Embryonic facial prominence (tissue), 1 donor: ENCODE measurements around the gene TLR3.
"Not testable (repeated sequence)": the region's sequence is repeated elsewhere in the genome, so short reads cannot be mapped to it uniquely, and the experiment has no call there.

ENCODE experiments used
- DNase-seq: peaks from one replicate; pipeline ENCODE4 v3.0.0-alpha.2; 2016; ENCODE audit errors: extremely low spot score

The TLR3 gene

DNA sequence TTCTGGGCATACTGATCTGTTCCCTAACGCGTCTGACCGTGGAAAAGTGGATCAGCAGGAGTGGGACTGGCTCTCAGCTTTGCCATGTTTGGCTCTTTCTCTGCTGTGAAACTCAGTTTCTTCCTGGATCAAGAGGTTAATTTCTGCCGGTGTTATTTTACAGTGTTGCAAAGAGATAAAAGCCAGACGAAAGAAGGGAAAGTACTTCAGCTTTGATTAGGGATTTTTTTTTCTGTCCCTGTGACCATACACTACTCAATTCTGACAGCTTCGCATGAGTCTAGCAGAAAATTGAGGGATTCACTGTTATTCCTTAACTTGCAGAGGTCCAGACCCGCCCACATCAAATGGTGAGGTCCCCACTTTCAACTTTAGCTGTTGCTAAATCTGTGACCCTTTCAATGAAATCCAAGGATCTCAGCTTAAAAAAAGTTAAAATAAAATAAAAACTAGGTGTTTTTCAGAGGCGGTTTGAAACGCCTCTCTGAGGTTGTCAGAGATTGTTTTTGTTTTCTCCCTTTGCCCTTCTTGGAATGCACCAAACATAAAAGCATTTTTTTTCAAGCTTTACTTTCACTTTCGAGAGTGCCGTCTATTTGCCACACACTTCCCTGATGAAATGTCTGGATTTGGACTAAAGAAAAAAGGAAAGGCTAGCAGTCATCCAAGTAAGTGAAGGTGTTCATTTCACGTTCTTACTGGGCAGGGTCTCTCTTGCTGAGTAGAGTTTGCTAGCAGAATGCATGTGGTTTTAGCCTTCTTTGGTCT is at the start of gene TLR3:
Gene TLR3, plus strand, starts transcription at position 576 of the 768 bp plus-strand sequence. CDS start 7,464 bp downstream, outside the sequence.
- DNase-seq: no peak

GRCh38 chr4:186019269-186019668 is 49.7 kb upstream of the TLR3 start:
- no peak for DNase-seq

GRCh38 chr4:186020106-186020792 is 48.7 kb upstream of the TLR3 start:
- no peak for DNase-seq

DNA sequence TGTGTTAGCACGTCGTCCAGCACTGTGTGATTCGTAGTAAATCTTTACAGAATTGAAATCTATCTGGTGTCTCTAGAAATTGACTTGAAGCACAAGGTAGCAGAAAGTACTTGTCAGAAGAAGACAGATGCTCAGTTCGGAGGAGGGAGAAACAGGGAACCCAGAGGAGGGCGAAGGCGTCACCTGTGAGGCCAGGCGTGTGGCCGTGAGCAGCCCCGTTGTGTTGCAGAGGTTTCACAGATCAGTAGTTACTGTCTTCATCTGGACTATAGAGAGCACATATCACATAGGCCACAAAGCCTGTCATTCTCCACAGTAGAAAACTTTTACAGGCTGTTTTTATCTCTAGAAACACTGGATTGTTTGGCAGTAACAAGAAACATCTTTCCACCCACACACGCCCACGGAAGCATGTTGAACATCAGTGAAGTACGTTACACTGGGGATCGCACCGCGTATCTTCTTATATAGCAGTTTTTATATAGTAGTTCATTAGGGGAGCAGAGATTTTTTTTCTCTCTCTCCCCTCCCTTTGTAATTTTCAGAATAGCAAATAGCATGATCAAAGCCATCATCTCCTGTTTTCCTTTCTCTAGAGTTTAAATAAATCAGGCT is 48.1 kb upstream of the TLR3 start:
- DNase-seq: no peak

- peak; percentile 59 for DNase-seq
Observed at GRCh38 chr4:186021461-186022167, 47.3 kb upstream of the TLR3 start.

DNA sequence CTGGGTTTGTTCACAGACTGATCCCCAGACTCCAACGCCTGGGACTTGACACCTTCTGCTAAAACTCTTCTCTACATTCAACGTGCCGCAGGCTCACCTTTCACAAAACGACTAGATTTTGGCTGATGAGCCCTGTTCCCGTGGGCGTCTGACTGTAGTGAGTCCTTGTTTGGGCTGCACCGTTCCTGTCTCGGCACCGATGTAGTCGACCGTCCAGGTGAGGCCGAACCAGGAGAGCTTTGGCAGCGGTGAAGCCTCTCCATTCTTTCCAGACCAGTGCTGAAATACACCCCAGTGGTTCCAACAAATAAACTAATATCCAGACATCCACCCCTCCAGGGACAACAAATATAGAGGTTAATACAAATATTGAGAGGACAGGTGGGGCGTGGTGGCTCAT is 45.0 kb upstream of the TLR3 start:
- no peak for DNase-seq

DNA sequence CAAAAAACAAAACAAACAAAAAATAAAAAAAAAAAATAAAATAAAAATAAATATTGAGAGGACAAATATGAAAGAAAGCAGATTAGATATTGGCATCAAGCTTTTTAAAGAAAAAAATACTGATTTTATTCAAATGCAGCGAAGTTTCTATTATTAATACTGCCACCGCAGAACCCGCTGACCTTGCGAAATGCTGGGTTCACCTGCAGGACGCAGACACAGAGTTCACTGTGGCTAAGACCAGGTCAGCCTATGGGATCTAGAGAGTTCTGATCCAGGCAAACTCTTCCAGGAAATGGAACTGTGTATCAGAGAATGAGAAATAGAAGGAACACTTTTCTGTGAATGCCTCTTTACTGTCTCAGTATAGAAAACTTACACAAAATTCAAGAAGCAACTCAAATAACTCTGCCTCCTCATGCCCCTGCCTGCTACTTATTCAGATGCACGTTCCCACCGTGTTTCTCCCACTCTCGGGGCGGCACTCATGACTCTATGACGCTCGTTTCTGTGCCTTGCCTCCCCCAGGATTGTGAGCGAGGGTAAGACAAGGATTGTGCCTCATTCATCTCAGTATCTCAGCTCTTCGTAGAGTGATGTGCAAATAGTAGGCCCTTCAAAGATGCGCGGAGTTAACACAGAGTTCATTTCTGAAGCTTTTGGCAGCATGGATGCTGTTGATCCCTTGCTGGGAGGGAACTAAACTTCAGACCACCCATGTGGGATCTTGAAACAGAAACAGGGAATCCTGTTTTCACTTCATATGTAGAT is 44.1 kb upstream of the TLR3 start:
- no peak for DNase-seq

- no peak for DNase-seq
Observed at GRCh38 chr4:186025408-186025690, 43.6 kb upstream of the TLR3 start.

DNA sequence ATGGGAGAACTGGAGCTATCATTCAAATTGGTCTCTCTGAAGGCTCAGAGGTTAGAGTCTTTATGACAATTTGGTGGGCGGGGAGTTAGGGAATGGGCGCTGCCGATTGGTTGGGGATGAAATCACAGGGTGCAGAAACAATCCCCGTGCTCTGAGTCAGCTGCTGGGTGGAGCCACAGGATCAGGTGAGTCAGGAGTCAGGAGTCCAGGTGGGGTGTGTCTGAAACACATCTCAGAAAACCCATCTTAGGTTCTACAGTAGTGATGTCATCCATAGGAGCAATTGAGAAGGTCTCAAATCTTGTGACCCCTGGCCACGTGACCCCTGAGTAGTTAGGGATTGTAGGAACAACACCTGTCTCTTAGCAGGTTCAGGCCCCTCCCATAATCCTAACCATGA is 41.6 kb upstream of the TLR3 start:
- DNase-seq: no peak

- DNase-seq: no peak
Observed at GRCh38 chr4:186029571-186030398, 39.2 kb upstream of the TLR3 start.

DNA sequence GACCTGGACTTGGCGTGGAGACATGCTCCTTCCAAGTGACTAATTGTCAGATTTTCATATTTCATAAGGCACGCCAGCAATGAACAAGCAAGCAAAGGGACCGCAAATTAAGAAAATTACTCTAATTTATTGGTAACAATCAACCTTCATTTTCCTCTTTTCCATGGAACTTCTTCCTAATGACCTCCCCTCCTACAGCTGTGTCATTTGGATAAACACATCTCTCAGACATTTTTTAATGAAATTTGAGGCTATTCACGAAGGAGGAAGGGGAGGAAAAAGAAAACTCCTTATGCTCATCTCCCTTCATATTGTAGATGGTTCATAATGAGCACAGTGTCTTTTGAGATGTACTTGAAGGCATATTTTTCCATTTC is 38.6 kb upstream of the TLR3 start:
- DNase-seq: no peak

DNA sequence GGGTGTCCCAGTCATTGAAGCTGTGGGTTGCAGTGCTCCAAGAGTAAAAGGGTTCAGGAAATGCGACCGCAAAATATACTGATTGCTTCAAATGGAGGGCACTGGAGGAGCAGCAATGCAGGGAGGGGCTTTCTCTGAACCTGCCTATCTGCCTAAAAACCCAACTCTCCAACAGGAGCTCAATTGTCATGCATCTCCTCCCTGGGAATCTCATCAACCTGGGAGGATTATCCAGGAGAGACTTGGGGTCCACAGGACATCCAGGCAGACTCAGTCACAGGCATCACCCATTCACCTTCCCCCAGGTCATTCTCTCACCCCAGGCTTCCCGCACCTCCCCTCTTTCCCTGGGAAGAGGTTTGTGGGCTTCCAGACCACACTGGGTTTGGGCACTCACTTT is 38.2 kb upstream of the TLR3 start:
- no peak for DNase-seq

GRCh38 chr4:186032259-186032658 is 36.7 kb upstream of the TLR3 start:
- no peak for DNase-seq

- DNase-seq: no peak
Observed at GRCh38 chr4:186033027-186033426, 35.9 kb upstream of the TLR3 start.

- not testable (repeated sequence) for DNase-seq
Observed at GRCh38 chr4:186034613-186035012, 34.3 kb upstream of the TLR3 start.

DNA sequence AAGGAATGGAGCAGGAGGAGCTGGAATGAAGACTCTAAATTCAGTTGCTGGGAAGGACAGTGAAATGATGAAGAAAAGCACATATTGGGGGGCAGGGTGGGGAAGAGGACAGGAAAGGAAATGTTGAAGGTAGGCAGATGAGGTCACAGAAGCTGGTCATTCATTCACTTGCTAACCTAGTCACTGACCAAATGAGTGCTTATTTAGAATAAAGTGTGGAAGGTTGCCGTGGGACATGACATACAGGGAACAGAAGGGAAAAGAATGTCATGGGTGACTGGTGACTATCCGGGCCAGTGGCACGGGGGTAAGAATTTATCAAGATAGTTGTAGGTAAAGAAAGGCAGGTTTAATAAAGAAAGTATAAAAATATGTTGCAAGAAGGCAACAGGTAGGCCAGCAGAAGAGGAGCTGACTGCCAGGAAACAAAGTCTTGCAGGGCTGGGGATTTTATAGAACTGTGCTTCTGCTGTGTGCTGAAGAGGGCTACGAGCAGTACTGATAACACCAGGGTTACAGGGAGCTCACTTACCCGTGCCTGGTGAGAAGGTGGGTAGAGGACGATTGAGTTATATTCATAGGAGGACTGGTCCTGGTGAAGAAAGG is 31.9 kb upstream of the TLR3 start:
- no peak for DNase-seq

- peak; percentile 41 for DNase-seq
Observed at GRCh38 chr4:186037692-186038658, 31.0 kb upstream of the TLR3 start.

- DNase-seq: no peak
Observed at GRCh38 chr4:186039697-186040096, 29.3 kb upstream of the TLR3 start.

DNA sequence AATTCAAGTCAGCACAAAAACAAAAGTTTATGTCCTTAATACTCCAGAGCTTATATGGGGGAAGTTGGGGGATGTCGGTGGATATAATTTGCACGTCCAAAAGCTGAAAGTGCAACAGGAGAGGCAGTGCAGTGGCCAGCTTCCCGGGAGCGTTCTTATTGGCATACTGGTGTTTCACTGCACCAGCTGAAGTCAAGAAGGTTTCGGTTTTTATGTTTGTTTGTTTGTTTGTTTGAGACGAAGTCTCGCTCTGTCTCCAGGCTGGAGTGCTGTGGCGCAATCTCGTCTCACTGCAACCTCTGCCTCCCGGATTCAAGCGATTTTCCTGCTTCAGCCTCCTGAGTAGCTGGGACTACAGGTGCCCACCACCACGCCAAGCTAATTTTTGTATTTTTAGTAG is 28.6 kb upstream of the TLR3 start:
- no peak for DNase-seq
